GM21529 (cell line): Measurements from ENCODE around the gene STK32C.
A peak's percentile ranks its signal among the peaks of the same experiment; 100 is the strongest.

Source experiments
- ATAC-seq: cut with Tn5 transposase; IDR thresholded peaks from one replicate; pipeline ENCODE4 v1.9.1; 2021; ENCODE audit not compliant: unreplicated experiment

The STK32C gene

DNA sequence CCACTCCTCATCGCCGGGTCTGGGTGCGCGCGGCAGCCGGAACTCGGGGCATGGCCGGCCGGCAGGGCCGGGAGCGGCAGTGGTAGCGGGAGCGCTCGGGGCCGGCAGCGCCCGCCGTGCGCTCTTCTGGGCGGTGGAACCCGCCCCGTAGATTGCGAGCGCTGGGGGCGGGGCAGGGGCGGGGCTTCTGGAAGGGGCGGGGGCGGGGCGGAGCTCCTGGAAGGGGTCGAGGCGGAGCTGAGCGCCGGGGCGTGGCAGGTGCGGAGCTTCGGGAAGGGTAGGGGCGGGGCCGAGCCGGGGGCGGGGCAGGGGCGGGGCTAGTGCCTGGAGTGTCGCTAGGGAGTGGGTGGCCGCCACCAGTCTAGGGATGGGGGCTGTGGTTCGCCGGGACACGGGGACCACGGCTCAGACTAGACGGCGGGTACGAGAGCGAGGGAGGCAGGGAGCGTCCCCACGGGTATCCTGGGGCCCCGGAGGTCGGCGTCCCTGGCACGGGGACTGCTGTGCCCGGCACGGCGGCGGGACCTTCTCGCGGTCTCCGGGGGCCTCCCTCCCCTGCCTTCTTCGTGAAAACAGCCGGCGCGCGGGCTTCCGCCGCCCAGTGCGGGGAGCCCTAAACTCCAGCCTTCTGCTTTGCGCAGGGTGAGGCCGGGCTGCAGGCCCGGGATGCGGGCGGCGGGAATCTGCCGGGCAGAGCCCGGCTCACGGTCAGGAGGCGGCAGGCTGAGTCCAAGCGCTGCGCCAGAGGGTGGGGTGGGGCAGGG is at the start of gene STK32C:
Gene STK32C, minus strand, starts transcription at position 128 of the 764 bp plus-strand sequence. Its CDS starts 117 bp downstream, at position 11.
- ATAC-seq = peak; percentile 84

DNA sequence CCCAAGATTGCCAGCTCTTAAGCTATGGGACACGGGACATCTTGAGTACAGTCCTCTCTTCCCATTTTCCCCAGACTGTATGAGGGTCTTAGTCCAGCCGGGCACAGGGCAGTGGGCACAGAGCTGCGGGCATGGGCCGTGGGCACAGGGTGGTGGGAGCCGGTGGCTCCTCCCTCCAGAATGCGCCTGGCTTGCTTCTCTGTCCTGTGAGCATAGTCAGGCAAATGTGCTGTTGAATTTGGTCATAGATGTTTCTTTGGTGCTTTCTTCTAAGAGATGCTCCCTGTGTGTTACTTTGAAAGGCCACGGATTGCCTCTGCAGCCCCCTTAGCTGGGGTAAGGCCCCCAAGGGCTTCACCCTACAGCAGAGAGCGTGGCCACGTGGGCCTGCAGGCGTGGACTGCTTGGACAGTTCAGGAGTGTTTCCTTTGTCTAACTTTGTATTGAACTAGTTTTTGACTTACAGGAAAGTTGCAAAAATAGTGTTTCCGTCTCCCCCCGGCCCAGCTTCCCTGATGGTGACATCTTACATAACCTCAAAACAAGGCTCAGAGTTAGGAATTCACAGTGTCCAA is 49.0 kb upstream of the STK32C start:
- no peak for ATAC-seq

DNA sequence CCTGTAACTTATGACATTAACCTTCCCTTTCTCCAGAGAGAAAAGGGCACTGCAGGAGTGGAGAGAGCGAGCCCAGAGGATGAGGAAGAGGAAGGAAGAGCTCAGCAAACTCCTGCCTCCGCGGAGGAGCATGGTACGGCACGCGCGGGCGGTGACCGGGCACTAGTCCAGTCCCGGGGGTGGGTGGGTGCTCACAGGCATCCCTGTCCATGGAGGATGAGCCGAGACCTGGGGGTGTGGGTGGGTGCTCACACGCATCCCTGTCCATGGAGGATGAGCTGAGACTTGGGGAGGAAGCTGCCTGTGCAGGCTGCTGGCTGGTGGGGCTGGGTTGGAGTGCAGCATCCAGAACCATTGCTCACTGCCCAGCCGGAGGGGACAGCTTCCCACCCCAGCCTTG is 48.0 kb upstream of the STK32C start:
- no peak for ATAC-seq

DNA sequence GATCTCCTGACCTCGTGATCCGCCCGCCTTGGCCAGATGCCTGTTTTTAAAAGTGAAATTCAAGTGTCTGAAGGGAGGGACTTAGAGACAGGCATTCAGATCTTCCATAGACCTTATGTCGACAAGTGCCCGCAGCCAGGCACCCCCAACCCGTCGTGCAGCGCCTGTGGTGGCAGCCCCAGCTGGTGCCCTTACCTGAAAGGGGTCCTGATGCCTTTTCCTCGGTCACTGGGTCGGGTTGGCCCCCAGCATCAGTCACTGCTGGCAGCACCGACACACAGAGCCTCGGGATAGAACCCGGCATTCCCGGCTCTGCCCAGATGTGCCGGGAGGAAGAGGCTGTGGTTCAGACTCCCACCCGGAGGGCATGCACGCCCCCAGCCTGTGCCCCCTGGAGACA is 47.5 kb upstream of the STK32C start:
- ATAC-seq = no peak

DNA sequence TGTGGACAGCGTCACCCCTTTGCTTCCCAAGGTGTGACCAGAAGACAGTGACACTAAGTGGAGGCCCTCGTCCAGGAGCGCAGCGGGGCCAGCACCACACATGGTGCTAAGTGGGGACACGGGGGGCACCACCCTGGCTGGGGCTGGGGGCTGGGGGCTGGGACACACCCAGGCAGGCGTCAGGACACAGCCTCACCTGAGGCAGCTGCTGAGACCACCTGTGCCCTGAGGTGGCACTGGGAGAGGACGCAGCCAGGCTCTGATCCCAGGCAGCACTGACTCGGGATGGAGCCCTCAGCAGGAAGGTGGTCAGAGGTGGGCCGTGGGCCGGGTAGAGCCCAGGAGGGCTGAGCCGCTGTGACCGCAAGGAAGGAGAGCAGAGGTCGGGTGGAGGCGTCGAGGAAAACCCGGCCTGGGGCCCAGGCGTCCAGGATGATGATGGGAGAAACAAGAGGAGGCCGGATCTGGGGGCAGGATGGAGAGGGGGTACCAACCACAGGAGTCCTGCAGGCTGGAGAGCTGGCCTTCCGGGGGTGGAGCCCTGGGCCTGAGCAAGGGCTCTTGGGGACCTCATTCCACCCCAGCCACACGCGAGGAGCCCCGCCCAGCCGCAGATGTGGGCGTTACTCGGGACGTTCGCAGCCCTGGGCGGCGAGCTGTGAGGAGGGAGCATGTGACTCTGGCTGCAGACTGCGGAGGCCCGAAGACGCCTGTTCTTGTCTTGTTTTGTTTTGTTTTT is 46.8 kb upstream of the STK32C start:
- ATAC-seq = no peak

DNA sequence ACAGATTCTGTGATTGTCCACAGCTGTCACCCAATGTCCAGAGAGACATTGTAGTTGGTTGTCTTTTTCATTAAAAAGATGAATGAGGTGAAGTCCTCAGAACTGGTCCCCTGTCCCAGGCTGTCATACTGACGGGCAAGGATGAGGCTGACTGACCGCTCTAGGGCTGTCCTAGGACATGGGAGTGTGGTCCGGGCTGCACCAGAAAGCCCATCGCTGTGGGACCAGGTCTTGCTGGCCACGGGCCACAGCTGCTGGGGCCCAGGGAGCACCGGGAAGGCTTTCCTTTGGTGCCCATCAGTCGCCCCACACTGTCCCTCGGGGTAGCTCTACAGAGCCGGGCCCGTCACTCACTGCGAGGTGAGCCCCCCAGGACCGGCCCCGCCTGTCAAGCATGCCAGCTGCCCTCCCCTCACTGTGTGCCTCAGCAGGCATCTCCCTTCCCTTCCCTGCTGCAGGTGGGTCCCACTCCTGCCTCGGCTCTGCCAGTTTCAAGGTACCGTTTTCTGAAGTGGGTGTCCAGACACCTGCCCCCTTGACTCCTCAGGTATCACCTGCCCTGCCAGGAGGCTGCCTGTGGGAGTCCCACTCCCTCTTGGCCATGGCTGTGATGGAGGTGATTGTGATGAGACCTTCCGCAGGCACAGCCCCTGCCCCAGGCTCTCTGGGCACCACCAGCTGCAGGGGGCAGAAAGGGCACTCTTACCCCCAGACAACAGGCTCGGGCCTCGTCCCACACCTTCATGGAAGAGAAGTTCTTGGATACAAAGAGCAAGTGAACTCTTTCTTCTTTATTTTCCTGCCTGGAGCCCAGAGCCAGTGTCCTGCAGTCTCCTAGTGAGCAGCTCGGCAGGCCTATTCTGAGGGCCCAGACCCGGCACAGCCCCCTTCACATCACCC is 46.0 kb upstream of the STK32C start:
- ATAC-seq = no peak

DNA sequence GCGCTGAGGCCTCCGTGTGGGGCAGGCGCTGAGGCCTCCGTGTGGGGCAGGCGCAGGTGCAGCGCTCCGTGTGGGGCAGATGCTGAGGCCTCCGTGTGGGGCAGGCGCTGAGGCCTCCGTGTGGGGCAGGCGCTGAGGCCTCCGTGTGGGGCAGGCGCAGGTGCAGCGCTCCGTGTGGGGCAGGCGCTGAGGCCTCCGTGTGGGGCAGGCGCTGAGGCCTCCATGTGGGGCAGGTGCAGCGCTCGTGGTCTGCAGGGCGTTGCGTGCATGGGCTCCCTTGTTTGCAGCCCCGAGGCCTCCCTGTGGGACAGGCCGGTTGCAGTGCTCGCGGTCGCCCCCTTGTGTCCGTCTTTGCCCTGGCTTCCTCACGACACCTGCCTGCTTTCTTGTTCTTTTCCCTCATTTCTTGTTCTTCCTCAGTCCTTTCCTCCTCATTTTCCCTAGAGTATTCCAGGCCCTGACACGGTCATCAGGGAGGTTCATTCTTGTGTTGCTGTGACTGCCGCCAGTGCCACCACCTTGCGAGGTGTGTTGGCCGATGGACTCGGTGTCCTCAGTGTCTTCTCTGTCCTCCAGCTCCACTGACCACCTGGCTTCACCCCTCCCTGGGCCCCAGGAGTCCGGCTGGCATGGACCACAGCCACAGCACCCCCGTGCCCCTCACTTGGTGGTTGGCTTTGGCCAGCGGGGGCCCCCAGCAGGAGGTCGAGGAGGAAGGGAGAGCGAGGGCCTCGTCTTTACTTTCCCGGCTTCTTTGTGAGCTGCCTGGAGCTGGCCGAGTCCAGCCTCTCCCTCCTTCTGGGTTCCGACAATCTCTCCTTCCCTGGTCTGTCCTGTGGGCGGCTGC is 44.9 kb upstream of the STK32C start:
- peak; percentile 71 for ATAC-seq

DNA sequence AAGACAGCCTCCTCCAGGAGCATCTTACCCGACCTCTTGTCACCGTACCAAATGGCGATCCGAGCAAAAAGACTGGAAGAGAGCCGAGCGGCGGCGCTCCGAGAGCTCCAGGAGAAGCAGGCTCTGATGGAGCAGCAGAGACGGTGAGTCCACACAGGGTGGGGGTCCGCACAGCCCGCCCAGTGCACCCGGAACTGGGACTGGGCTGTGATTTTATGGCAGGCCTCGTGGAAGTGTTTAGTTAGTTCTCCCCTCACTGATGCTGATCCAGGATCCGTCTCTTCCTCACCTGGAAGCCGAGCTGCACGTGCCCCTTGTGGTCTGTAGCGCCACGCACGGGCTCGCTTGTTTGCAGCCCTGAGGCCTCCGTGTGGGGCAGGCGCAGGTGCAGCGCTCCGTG is 43.9 kb upstream of the STK32C start:
- no peak for ATAC-seq

DNA sequence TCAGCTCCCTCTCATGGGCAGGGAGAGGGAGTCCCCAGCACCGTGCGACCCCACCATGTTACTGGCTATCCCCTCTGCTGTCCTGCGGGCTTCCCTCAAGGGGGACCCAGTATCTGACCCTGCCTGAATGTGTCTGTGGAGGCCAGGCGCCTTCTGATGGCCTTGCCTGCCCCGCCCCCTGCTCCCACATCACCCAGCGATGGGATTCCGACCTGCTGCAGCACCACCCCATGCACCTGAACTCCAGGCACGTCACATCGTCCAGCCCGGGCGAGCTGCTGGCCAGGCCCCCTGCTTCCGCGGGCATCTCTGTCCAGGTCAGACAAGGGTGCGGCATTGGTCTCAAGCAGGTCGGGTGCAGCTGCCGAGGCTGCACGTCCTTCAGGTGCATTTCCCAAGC is 43.2 kb upstream of the STK32C start:
- ATAC-seq = no peak

DNA sequence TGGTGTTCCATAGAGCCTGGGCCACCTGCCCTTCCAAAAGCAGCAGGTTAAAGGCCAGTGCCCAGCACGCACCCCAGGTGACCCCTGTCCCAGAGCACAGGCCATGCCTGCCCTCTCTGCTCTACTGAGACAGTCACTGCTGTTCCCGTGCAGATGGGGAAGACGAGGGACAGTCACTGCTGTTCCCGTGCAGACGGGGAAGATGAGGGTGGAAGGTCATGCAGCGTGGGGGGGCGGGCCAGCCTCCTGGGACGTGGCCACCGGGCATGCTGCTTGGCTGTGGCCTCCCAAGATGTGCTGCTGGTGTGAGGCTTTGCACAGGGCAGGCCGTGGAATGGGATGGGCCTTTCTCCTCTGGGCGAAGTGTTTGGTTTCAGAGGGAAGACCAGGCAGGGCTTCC is 42.6 kb upstream of the STK32C start:
- no peak for ATAC-seq

DNA sequence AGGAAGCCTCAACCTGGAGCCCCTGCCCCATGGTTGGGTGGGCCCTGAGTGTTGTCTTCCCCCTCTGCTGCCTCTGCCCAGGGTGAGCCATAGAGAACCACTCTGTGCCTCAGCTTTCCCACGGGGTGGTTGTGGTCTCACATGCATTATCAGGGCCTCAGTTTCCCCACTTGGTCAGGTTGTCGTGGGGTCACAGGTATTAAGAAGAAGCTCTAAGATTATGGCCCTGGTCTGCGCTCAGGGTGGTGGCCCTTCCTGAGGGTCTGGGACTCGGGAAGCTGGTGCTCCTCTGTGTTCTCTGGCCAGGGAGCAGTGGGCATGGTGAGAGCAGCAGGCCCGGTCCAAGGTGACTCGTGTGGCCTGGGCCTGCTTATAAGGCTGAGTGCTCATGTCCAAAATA is 42.0 kb upstream of the STK32C start:
- no peak for ATAC-seq

DNA sequence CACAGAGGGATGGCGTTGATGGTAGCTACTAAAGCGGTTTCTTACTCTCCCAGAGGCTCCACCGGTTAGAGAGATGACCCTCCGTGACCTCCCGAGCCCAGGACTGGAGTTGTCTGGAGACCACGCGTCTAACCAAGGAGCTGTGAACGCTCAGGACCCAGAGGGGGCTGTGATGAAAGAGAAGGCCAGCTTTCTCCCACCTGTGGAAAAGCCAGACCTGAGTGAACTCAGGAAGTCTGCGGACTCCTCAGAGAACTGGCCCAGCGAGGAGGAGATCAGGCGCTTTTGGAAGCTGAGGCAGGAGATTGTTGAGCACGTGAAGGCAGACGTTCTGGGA is 40.1 kb upstream of the STK32C start:
- ATAC-seq = no peak

DNA sequence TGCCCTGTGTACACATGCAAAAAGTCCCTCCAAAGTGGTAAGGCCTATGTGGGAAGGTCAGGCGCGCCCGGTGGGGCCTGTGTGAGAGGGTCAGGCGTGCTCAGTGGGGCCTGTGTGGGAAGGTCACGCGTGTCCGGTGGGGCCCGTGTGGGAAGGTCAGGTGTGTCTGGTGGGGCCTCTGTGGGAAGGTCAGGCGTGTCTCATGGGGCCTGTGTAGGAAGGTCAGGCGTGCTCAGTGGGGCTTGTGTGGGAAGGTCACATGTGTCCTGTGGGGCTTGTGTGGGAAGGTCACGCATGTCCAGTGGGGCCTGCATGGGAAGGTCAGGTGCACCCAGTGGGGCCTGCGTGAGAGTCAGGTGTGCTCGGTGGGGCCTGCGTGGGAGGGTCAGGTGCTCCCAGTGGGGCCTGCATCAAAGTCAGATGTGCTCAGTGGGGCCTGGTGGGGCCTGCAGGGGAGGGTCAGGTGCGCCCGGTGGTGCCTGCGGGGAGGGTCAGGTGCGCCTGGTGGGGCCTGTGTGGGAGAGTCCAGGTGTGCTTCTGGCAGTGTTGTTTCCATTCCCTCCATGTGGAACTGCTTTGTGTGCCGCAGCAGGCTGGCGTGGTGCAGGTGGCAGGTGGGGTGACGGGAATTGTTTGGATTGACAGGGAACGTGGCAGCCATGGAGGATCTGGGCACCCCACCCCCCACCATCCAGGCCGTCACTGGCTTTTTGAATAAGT is 39.6 kb upstream of the STK32C start:
- ATAC-seq = no peak

DNA sequence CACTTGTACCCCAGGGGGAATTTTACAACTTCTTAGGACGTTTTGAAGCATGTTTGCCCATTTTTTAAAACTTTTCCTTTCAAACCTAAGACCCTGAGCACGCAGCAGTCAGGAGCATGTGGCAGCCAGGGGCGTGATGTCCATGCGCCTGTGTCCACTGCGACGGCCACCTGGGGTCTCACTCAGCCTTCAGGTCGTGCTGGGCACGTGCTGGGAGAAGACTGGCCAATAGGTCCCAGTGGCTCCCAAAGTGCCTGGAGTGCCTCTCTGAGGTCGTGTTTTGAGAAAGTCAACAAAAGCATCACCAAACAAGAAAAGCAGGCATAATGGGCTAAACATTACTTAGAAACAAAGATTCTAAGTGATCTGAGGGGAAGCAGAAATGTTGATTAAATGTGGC is 39.1 kb upstream of the STK32C start:
- ATAC-seq = no peak

DNA sequence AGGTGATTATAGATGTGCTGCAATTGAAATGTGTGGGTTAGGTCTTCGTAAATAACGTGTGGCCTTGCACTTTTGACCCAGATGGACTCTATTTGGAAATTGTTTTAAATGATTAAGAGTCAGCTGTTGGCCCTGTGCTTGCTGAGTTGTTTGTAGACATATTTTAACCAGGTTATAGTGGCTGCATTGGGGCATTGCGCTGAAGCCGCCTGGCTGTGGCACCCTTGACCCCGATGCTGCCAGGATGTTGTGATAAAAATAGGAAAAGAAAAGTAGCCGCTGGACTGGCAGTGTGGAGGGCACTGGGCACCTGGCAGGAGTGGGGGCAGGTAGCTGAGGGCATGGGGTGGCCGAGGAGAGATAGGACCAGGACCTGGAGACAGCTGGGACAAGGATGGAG is 37.6 kb upstream of the STK32C start:
- no peak for ATAC-seq

DNA sequence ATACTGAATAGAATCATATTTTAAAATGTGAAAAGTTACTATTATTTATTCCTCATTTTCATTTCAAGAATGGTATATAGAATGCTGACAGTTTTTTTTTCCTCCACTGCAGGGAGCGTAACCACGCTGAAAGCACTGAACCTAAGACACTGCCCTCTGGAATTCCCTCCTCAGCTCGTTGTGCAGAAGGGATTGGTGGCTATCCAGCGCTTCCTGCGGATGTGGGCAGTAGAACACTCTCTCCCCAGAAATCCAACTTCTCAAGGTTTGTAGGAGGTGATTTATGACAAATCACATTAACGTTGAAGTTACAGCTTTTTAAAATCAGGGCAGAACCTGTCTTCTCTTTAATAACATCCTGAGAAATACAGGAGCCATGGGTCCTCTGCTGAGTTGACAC is 36.6 kb upstream of the STK32C start:
- ATAC-seq = no peak

DNA sequence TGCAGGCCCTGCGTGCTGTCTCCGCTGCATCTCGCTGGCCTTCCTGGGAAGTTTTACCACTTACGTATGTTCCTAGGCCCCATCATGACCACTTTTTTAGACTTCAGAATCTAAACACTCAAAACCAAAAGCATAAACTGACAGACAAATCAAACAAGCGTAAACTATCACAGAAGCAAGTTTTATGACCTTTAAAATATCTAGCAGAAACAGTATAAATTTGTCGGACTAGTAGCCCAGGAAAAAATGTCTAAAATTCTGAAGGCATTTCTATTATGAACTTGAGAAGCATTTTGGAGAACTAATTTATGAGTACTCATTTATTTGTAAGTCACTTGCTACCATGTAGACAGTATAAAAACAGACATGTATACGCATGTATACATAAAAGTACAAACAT is 34.8 kb upstream of the STK32C start:
- no peak for ATAC-seq

DNA sequence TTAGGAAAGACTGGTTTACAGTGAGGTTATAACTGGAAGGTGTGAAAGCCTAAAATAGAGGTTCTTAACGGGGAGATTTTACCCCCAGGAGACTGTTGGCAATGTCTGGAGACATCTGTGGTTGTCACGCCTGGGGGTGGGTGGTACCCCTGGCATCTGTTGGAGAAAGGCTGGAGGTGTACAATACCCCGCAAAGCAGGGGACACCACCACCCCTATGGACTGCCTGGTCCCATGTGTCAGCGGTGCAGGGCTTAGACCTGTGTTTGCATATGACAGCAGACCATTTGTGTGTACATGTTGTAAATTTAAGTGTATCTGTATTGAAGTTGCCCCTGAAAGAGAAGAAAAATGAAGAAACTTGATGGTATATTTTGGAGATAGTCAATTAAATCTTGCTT is 34.0 kb upstream of the STK32C start:
- no peak for ATAC-seq

DNA sequence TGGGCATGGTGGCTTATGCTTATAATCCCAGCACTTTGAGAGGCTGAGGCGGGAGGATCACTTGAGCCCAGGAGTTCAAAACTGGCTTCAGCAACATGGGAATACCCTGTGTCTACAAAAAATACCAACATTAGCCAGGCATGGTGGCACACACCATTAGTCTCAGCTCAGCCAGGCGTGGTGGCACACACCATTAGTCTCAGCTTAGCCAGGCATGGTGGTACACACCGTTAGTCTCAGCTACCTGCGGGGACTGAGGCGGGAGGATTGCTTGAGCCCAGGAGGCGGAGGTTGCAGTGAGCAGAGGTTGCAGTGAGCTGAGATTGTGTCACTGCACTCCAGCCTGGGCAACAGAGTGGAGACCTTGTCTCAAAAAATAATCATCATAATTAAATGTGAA is 33.3 kb upstream of the STK32C start:
- ATAC-seq = no peak

DNA sequence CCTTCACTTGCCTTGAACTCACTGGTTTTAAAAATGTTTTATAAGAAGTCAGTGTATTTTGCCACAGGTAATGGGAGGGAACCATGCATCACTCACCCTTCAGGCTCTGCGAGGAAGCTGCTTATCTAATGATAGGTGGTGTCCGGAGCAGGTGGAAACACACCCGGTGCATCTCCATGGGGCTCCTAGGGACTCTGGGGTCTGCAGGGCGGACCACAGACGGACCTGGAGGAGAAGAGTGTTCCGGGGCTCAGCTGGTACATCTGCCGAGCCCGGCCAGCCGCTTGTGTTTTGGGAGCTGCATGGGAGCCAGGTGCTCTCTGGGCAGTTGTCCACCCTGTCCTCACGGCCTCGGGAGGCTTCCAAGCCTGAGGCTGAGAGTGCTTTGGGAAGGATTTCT is 31.5 kb upstream of the STK32C start:
- ATAC-seq = no peak
